H1 (cell line): ENCODE measurements around the gene FGF12. TPM values are rescaled to one million over a fixed set of nuclear protein-coding genes. Genes with fewer than 3 reads are reported as not detected.

ENCODE experiments used
- CHD7 ChIP-seq: fragments of 300-600 bp; sonication (generic); IDR thresholded peaks from 2 replicates; pipeline ENCODE4 v1.7.1; 2012; ENCODE audit warnings: low read length, moderate library complexity, mild to moderate bottlenecking, inconsistent platforms; ENCODE audit not compliant: insufficient replicate concordance
- CTBP2 ChIP-seq: IDR thresholded peaks from 2 replicates; pipeline ENCODE4 v1.7.0; 2011; ENCODE audit warnings: borderline replicate concordance, mild to moderate bottlenecking, moderate library complexity, mixed read lengths, low read length; ENCODE audit not compliant: insufficient read depth, insufficient read length
- RNF2 ChIP-seq: fragments of 200-900, 300-1000 bp; sonication (generic); IDR thresholded peaks from 2 replicates; pipeline ENCODE4 v1.7.1; 2016; ENCODE audit warnings: borderline replicate concordance, low read depth, mild to moderate bottlenecking, antibody characterized with exemption, low read length; ENCODE audit not compliant: poor library complexity, severe bottlenecking; ENCODE audit errors: missing control alignments
- RXRA ChIP-seq: IDR thresholded peaks from 2 replicates; pipeline ENCODE4 v1.6.1; 2011; ENCODE audit warnings: low read depth, mild to moderate bottlenecking, low read length, moderate library complexity; ENCODE audit not compliant: insufficient read depth
- SIX5 ChIP-seq: IDR thresholded peaks from 2 replicates; pipeline ENCODE4 v1.6.1; 2011; ENCODE audit warnings: mild to moderate bottlenecking, low read depth, low read length
- TBP ChIP-seq: IDR thresholded peaks from 2 replicates; pipeline ENCODE4 v1.6.1; 2011; ENCODE audit warnings: low read depth, low read length, improper control_type of control experiment
- USF2 ChIP-seq: IDR thresholded peaks from 2 replicates; pipeline ENCODE4 v1.6.1; 2011; ENCODE audit warnings: low read length, improper control_type of control experiment
- polyA plus RNA-seq, 7 experiments: library from polyadenylated mRNA; depleted of rRNA in 3 of 7; stranded (reverse) in 5 of 7; unstranded in 2 of 7; fragments of >200 nt in 5 of 7; fragments of 200-250 nt in 2 of 7; gene quantifications; 1 replicate in 5 of 7; 2 replicates in 1 of 7; 4 replicates in 1 of 7; pipeline versions ENCODE4 v1.2.1 to v1.2.3, GENCODE V29; 2011 to 2013; ENCODE audit warnings: missing spikeins in 2 of 7, mixed read lengths in 2 of 7
- total RNA-seq: library from RNA; stranded (reverse); fragmentation: NEBNext Ultra II Directional; extraction: Animal tissue kit (Norgen Biotek cat#: 25700); gene quantifications from 2 replicates; pipeline ENCODE4 v1.2.1, GENCODE V29; 2021

Gene FGF12
- total and polyA plus RNA-seq, 2 of the 8 experiments (the other 6 are each of a cell fraction or from before 2014, with no cell fraction given): 4.1 to 16.6 TPM

GRCh38 chr3:192212335-192212734, 515.0 kb downstream of the FGF12 start (continued):
- TF ChIP-seq CHD7 (no peak), CTBP2 (no peak), USF2 (no peak), RNF2 (no peak), RXRA (no peak), SIX5 (no peak), TBP (no peak)
